Measurements from ENCODE around the gene OSBPL3. TPM values are rescaled to one million over a fixed set of nuclear protein-coding genes. Genes with fewer than 3 reads are reported as not detected.

Gene OSBPL3
- polyA plus RNA-seq, 1 of the 3 experiments (the other 2 are of a cell fraction), result 23.2 TPM

DNA sequence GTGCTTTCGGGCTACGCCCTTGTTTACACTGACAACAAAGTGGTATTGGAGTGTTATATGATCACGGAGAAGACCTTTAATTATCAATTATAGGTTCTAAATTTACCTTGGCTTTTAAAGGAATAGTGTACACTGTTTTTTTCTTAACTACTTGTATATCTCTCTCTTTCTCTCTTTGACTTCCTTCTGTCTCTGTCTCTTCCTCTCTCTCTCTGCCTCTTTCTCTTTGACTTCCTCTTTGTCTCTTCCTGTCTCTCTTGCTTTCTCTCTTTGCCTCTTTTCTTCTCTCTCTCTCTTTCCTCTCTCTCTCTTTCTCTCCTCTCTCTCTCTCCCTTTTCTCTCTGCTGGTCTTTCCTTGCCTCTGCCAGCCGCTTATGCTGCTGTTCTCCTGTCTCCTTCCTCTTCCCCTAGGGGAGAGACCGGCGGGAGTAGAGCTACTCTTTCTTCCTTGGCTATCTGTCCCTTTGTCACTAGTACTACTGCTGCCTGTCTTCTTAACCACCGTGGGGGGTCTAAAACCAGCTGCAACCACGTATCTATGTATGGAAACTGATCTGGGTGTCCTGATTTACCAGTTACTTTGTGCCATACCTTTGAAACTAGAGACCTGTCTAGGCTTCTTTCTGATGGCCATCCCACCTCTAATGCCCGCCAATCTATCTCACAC is 185.9 kb downstream of the OSBPL3 start:
- CTCF ChIA-PET, result interaction anchor here (1.6 kb wide), 1 partner anchor 18 kb away, joined by 6 read pairs; no protein-coding TSS in a partner anchor
- no peaks in the 10 kb centered on the region for H3K4me1 ChIP-seq (ENCODE audit: control insufficient read depth in 1 of 2, insufficient read depth in 2 of 2, low read depth in 1 of 2, low read length in 1 of 2)
- H3K27ac ChIP-seq (ENCODE audit: low read depth in 2 of 2, low read length in 1 of 2), result no peak overlapping the region
- H2AFZ ChIP-seq (ENCODE audit: low read depth), result no peak overlapping the region
- TF ChIP-seq FOSL2 (IDR thresholded peaks at IDR 0.05; ENCODE audit: borderline replicate concordance, low read depth), result no peak
- no peak for TF ChIP-seq SIN3A (IDR thresholded peaks at IDR 0.05; ENCODE audit: borderline replicate concordance, low read depth, low read length)
- TF ChIP-seq TCF12 (IDR thresholded peaks at IDR 0.05), result no peak
- TF ChIP-seq ZBTB33 (IDR thresholded peaks at IDR 0.05; ENCODE audit: borderline replicate concordance, low read depth), result no peak
- no peak for TF ChIP-seq RXRA (IDR thresholded peaks at IDR 0.05; ENCODE audit: borderline replicate concordance, low read depth)
- TF ChIP-seq, protein P1, sequence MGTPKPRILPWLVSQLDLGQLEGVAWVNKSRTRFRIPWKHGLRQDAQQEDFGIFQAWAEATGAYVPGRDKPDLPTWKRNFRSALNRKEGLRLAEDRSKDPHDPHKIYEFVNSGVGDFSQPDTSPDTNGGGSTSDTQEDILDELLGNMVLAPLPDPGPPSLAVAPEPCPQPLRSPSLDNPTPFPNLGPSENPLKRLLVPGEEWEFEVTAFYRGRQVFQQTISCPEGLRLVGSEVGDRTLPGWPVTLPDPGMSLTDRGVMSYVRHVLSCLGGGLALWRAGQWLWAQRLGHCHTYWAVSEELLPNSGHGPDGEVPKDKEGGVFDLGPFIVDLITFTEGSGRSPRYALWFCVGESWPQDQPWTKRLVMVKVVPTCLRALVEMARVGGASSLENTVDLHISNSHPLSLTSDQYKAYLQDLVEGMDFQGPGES (IDR thresholded peaks at IDR 0.05; ENCODE audit: low read depth, low read length), result no peak
- TF ChIP-seq MEF2A (IDR thresholded peaks at IDR 0.05; ENCODE audit: borderline replicate concordance, low read depth), result no peak
- TF ChIP-seq GATA2 (CRISPR knock-in tag; IDR thresholded peaks at IDR 0.05), result no peak
- no peak for TF ChIP-seq RAD21 (IDR thresholded peaks at IDR 0.05; ENCODE audit: low read length)
- TF ChIP-seq TAF1 (IDR thresholded peaks at IDR 0.05; ENCODE audit: borderline replicate concordance, low read depth, low read length), result no peak
- no peak for TF ChIP-seq SMC3 (IDR thresholded peaks at IDR 0.05; ENCODE audit: low read depth, low read length)
- TF ChIP-seq YY1 (IDR thresholded peaks at IDR 0.05; ENCODE audit: low read depth), result no peak
- no peak for TF ChIP-seq USF2 (IDR thresholded peaks at IDR 0.05; ENCODE audit: borderline replicate concordance, low read depth, low read length)
- TF ChIP-seq, protein P2, sequence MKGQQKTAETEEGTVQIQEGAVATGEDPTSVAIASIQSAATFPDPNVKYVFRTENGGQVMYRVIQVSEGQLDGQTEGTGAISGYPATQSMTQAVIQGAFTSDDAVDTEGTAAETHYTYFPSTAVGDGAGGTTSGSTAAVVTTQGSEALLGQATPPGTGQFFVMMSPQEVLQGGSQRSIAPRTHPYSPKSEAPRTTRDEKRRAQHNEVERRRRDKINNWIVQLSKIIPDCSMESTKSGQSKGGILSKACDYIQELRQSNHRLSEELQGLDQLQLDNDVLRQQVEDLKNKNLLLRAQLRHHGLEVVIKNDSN (IDR thresholded peaks at IDR 0.05; ENCODE audit: borderline replicate concordance, low read depth), result no peak
- TF ChIP-seq RFX5 (IDR thresholded peaks at IDR 0.05; ENCODE audit: low read length), result no peak
- no peak for TF ChIP-seq FOXJ3 (CRISPR knock-in tag; IDR thresholded peaks at IDR 0.05)
- peaks cover 11% of the 10 kb centered on the region for H3F3A ChIP-seq (replicated peaks; ENCODE audit: insufficient read depth)
- POLR2A ChIA-PET, result no interaction called here
- no peaks in the 10 kb centered on the region for H3K79me2 ChIP-seq (ENCODE audit: insufficient read depth)
- no peaks in the 10 kb centered on the region for H3K9me2 ChIP-seq
- no peak overlapping the region for H3K9ac ChIP-seq
- H3K27me3 ChIP-seq (ENCODE audit: insufficient read depth), result no peaks in the 10 kb centered on the region
- H4K20me1 ChIP-seq (ENCODE audit: insufficient read depth), result no peaks in the 10 kb centered on the region
- no peaks in the 10 kb centered on the region for H3K9me3 ChIP-seq
- DNase-seq, result no peak
- no peak overlapping the region for H3K4me2 ChIP-seq
- peaks cover 23 to 31% of the 10 kb centered on the region in 2 experiments for H3K36me3 ChIP-seq (replicated peaks in 1 of 2; ENCODE audit: control insufficient read depth in 1 of 2, insufficient read depth in 2 of 2, low read length in 1 of 2)
- WGBS (ENCODE audit: low lambda C conversion rate), result 90% methylated on average over 9 of the region's 9 CpGs
- no peak overlapping the region for H3K4me3 ChIP-seq (ENCODE audit: low read depth in 2 of 2, low read length in 1 of 2)

Measured in SK-N-SH (cell line).